ELR (cell line): ENCODE results near the gene ARMC5.
"Not testable (repeated sequence)": the region's sequence is repeated elsewhere in the genome, so short reads cannot be mapped to it uniquely, and the experiment has no call there.

ENCODE experiments used
- DNase-seq: peaks from one replicate; pipeline ENCODE4 v3.0.0-alpha.2; 2015; ENCODE audit warnings: low read depth

ARMC5 gene

GRCh38 chr16:31478956-31479355, 19.7 kb downstream of the ARMC5 start:
- DNase-seq, result no peak

DNA sequence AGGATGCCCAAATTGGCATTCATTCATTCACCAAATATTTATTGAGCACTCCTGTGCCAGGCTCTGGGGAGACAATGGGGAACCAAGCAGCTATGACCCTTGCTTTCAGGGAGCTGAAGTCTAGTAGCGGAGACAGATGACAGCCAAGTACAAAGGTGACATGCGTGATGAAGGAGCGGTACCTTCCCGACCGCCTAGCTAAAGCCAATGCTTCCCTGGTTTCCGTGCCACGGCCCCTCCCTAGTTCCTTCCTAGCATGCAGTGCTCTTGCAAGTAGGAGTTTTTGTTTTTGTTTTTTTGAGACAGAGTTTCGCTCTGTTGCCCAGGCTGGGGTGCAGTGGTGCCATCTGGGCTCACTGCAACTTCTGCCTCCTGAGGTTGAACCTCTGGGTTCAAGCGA, 20.4 kb downstream of the ARMC5 start:
- no peak for DNase-seq

DNA sequence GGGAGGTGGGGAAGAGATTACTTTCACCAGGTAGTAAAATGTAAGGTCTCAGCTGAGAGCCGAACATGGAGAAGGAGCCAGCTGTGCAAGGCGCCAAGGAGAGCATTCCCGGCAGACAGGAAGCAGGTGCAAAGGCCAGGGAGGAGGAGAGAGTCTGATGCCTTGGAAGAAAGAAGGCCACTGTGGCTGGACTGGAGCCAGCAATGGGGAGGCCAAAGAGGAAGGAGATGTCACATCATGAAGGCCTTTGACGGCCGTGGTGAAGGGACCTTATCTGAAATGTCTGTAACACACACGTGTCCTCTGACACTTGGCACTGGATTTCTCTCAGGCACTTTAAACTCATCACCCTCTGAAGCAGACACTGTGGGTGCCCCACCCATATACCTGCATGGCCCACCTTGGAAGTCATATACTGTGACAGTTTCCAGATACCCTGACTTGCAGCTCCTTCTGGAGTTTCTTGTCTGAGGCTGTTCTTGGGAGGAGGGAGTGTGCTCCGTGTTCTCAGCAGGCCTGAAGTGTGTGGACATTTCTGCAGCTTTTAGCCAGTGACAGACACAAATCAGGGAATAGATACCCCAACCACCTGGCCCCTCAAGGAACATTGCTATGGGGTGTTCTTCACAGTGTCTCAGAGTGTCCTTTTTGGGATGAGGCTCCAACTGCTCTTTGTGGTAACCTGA, 21.7 kb downstream of the ARMC5 start:
- no peak for DNase-seq

DNA sequence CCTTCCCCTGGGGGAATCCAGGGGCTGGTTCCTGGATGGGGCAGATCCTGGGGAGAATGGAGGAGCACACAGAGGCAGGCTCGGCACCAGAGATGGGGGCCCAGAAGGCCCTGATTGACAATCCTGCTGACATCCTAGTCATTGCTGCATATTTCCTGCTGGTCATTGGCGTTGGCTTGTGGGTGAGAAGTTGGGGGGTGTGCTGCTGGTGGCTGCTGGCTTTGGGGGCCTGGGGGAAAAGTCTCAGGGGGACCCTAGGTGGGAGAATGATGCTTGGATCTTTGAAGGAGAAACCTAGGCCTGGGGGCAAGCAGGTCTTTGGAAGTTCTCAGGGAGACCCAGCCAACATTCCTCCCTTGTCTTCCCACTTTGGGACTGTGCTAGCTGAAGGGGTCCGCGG, 23.8 kb downstream of the ARMC5 start, which contains the start of gene SLC5A2:
Gene SLC5A2 (plus strand): TSS at position 43 of the 400 bp plus-strand sequence. CDS start 14 bp downstream, at position 57.
- DNase-seq, result no peak

- DNase-seq, result not testable (repeated sequence)
Observed at GRCh38 chr16:31484048-31484447, 24.7 kb downstream of the ARMC5 start.

DNA sequence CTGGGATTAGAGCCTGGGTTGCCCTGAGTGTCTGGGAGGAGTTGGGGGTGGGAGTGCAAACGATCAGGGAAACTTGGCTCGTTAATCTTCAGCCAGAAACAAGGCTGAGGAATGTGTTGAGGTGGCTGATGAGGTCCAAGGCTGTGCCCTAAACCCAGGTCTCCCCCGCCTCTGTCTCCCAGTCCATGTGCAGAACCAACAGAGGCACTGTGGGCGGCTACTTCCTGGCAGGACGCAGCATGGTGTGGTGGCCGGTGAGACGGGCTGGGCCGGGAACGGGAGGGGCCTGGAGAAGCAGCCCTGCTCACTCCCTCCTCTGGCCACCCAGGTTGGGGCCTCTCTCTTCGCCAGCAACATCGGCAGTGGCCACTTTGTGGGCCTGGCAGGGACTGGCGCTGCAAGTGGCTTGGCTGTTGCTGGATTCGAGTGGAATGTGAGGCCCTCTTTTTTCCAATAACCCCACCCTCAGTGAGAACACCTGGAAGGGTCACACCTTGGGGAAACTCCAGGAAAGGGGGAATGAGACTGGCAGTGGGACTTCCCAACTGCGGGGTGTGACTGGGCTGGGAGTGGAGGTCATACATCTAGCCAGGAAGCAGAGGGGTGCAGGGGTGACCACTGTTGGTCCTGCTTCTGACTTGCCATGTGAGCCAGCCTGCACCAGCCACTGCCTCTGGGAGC, 25.3 kb downstream of the ARMC5 start:
- DNase-seq, result no peak

DNA sequence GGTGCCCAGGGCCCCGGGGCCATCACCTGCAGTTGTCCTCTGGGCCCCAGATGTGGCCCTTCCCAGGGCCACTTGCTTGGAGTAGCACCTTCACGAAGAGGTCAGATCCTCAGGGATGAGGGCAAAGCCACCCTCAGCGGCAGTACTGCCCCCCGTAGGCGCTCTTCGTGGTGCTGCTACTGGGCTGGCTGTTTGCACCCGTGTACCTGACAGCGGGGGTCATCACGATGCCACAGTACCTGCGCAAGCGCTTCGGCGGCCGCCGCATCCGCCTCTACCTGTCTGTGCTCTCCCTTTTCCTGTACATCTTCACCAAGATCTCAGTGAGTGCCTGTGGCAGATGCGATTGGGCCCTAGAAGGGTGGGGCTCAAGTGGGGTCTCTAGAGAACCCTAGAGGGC, 26.3 kb downstream of the ARMC5 start:
- DNase-seq, result no peak

DNA sequence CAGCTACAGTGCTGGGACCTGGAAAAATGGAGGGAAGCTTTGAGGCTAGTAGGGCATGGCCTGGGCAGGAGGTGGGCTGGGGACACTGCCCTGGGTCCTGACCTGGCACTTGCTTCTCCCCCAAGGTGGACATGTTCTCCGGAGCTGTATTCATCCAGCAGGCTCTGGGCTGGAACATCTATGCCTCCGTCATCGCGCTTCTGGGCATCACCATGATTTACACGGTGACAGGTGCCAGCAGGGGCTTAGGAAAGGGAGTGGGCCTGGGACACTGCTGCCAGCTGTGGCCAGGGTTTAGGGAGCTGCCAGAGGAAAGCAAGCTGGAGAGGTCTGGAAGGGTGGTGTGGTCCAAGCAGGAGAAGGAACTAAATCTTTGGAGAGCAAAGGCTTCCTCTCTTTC, 26.7 kb downstream of the ARMC5 start:
- DNase-seq, result no peak

GRCh38 chr16:31487071-31487719, 27.9 kb downstream of the ARMC5 start:
- no peak for DNase-seq

DNA sequence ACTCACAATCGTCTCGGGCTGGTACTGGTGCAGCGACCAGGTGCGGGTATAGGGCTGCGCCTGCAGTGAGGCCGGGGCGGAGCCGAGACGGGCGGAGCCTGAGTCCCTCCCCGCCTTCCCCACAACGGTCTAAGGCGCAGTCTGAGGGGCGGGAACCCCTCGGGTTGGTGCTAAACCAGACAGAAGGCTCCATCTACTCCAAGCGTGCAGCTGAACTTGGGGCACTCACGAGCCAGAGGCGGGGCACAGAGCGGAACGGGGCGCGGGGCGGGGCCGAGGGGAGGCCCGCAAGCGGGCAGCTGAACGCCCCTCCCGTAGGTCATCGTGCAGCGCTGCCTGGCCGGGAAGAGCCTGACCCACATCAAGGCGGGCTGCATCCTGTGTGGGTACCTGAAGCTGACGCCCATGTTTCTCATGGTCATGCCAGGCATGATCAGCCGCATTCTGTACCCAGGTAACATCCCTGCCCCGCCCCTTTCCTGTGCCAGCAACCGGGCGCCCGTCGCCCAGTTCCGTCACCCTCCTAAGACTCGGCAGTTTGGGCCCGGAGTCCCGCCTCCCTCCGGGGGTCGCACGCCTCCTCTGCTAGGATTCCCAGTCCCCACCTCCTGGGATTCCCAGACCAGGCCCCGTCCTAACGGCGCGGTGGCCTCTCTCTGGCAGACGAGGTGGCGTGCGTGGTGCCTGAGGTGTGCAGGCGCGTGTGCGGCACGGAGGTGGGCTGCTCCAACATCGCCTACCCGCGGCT, 28.6 kb downstream of the ARMC5 start:
- DNase-seq, result peak; percentile 53

DNA sequence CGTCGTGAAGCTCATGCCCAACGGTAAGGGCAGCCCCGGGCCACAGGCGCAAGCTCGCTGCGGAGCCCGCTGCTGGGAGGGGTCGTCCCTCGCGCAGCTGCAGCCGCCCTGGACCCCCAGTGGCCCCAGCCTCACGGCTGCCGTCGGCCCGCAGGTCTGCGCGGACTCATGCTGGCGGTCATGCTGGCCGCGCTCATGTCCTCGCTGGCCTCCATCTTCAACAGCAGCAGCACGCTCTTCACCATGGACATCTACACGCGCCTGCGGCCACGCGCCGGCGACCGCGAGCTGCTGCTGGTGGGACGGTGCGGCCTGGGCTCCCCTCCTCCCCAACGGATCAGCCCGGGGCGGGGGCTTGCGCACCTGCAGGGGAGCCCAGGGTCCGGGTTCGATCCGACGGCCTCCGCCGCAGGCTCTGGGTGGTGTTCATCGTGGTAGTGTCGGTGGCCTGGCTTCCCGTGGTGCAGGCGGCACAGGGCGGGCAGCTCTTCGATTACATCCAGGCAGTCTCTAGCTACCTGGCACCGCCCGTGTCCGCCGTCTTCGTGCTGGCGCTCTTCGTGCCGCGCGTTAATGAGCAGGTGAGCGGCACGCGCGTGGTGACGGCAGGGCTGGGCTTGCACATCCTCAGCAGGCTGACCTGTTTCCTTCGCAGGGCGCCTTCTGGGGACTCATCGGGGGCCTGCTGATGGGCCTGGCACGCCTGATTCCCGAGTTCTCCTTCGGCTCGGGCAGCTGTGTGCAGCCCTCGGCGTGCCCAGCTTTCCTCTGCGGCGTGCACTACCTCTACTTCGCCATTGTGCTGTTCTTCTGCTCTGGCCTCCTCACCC, 29.4 kb downstream of the ARMC5 start:
- DNase-seq, result no peak

DNA sequence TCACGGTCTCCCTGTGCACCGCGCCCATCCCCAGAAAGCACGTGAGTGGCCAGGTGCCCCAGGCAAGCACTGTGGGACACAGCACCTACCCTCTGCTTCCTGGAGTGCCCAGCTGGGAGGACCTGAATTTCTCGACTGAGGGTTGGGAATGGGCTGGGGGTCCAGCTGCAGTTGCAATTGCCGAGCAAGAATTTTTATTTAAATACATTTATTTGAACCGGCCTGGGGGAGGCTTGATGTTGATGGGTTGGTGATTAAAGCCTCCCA, 29.9 kb downstream of the ARMC5 start:
- no peak for DNase-seq

GRCh38 chr16:31489616-31490584, 30.6 kb downstream of the ARMC5 start:
- no peak for DNase-seq

GRCh38 chr16:31491778-31492418, 32.6 kb downstream of the ARMC5 start:
- no peak for DNase-seq

DNA sequence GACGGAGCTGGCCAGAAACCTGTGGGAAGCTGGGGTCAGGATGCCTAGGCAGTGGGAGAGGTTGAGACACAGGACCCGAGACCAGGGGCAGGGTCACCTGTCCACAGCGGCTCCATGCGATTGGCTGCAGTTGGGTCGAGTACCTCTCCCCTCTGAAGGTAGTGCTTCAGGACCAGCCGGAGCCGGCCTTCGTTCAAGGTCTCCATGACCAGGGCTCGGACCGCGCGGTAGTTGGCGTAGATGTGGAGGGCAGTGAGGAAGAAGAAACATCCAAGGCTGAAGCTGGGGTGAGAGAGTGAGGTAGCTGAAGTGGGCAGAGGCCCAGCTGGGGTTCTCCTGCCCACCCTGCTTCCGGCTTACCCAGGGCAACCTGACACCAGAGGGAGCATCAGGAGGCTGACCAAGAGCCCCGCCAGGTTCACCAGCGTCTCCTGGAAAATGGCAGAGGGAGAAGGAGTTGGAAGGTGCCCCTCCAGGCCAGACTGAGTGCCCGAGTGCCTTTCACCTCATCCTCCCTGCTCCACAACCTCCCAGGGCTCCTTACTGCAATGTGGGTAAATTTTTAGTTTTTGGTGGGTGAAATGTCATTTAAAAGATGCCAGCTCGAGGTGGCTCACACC, 34.3 kb downstream of the ARMC5 start:
- no peak for DNase-seq

DNA sequence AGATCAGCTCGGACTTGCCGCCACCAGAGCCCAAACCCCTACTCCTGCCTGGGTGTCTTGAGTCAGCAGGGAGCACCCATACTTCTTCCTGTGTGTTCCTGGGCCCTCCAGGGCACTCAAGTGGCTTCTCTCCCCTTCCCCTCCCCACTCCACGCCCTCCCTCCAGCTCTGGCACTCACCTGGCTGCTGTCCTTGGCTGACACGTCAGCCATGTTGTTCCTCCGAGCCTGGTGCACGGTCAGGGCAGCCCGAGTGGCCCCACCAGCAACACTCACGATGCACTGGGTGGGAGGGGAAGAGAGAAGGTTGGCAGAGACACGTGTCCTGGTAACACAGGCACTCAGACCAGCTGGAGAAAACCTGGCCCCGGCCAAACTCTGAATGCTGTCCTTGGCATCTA, 37.4 kb downstream of the ARMC5 start:
- no peak for DNase-seq

DNA sequence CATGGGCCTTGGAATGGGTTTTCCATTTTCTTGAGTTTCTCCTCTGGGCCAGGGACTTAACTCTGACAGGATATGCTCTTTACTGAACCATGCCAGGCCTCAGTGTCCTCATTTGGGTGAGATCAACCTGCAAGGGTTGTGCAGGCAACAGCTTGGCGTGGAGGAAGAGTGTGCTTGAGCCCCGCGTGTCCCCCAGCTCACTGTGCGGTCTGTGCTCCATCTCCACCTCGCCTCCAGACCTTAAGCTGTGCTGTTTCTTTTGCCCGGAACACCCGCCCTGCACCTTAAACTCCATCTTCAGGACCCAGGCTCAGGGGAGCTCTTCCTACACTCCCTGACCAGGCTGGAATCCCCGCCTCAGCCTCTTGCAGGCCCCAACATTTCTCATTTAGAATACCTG, 39.2 kb downstream of the ARMC5 start:
- DNase-seq, result no peak

GRCh38 chr16:31499928-31500327, 40.6 kb downstream of the ARMC5 start:
- DNase-seq, result no peak

DNA sequence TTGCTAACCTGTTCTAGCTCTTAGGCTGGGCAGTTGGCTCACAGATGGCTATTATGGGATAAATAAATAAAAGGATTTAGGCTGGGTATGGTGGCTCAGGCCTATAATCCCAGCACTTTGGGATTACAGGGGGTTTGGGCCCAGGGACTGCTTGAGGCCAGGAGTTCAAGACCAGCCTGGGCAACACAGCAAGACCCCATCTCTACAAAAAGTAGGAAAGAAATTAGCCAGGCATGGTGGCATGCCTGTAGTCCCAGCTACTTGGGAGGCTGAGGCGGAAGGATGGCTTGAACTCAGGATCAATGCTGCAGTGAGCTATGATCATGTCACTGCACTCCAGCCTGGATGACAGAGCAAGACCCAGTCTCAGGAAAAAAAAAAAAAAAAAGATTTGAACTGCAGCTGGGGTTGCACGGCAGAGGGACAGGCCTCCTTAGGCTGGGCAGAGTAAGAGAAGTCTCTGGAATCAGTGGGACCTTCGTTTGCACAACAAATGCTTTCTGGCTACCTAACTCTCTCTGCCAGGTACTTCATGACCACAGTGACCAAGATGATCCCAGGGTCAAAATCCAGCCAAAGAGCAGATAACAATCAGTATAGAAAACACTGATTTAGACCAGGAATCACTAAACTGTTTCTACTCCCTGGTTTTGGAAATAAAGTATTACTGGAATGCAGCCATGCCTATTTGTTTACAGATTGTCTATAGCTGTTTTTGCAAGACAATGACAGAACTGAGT, 42.1 kb downstream of the ARMC5 start:
- DNase-seq, result no peak
